OCI-LY7 (cell line): ENCODE measurements around the gene RYK.

Source experiments
- CTCF ChIP-seq: fragments of 200-600 bp; sonication (generic); conservative IDR thresholded peaks from 2 replicates; pipeline ENCODE4 v1.5.1; 2014; ENCODE audit warnings: mild to moderate bottlenecking, antibody characterized with exemption, low read length, moderate library complexity, mixed read lengths
- EZH2phosphoT487 ChIP-seq: fragments of 200-600 bp; sonication (generic); IDR thresholded peaks from 2 replicates; pipeline ENCODE4 v1.6.1; 2018; ENCODE audit warnings: low read depth, borderline replicate concordance, mild to moderate bottlenecking, mixed run types, antibody characterized with exemption, low read length, moderate library complexity, mixed read lengths

GRCh38 chr3:134251731-134252391 is 1.2 kb upstream of the RYK start:
- no peak for TF ChIP-seq CTCF
- TF ChIP-seq EZH2phosphoT487: no peak
